Measurements from ENCODE around the gene IER3IP1.

The IER3IP1 gene

DNA sequence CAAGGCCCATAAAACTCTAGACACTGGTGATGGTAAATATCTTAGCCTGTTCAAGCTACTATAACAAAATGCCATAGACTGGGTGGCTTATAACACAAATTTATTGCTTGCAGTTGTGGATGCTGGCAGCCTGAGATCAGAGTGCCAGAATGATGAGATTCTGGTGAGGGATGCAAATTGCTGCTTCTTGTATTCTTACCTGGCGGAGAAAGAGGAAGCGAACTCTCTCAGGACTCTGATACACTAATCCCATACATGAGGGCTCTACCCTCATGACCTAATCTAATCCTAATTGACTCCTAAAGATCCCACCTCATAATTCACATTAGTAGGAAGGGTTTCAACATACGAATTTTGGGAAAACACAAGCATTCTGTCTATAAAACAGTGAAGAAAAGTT lies 4.6 kb upstream of the IER3IP1 start:
- ChIA-PET POLR2A (no interaction called here), CTCF (no interaction called here)
- no peak for DNase-seq (ENCODE audit: extremely low spot score)
- TF ChIP-seq FOXM1 (IDR thresholded peaks at IDR 0.05; ENCODE audit: borderline replicate concordance) (no peak), ZNF384 (IDR thresholded peaks at IDR 0.05) (no peak), ELF4 (IDR thresholded peaks at IDR 0.05) (no peak), L3MBTL2 (conservative IDR thresholded peaks at IDR 0.05) (no peak), ARNT (IDR thresholded peaks at IDR 0.05) (no peak), BHLHE40 (IDR thresholded peaks at IDR 0.05; ENCODE audit: borderline replicate concordance) (no peak), PKNOX1 (IDR thresholded peaks at IDR 0.05) (no peak), FOXA1 (IDR thresholded peaks at IDR 0.05) (no peak), NFRKB (IDR thresholded peaks at IDR 0.05) (no peak), LEF1 (IDR thresholded peaks at IDR 0.05; ENCODE audit: borderline replicate concordance) (no peak), CTBP1 (IDR thresholded peaks at IDR 0.05; ENCODE audit: borderline replicate concordance) (no peak), FOXK2 (IDR thresholded peaks at IDR 0.05) (no peak), SP1 (IDR thresholded peaks at IDR 0.05) (no peak)

DNA sequence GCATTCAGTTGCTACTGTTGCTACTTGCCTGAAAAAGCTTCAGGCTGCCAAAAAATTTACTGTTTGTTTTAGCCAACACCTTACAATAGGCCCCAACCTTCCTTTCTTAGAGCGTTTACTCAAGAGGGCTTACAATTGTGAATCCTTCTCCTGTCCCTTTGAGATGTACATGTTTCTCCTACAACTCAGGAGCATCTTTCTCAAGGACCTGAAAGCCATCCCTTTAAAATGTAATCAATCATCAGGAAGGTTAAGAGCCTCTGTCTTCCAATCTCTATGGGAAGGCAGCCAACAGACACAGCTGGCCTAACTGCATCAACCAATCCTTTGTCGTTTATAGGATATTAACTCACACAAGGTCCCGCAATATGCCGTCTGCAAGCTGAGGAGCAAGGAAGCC lies 3.4 kb upstream of the IER3IP1 start:
- CTCF ChIA-PET: no interaction called here
- DNase-seq (ENCODE audit: extremely low spot score): no peak
- POLR2A ChIA-PET: no interaction called here
- TF ChIP-seq BHLHE40 (IDR thresholded peaks at IDR 0.05; ENCODE audit: borderline replicate concordance) (no peak), PKNOX1 (IDR thresholded peaks at IDR 0.05) (no peak), SP1 (IDR thresholded peaks at IDR 0.05) (no peak), NFRKB (IDR thresholded peaks at IDR 0.05) (no peak), FOXM1 (IDR thresholded peaks at IDR 0.05; ENCODE audit: borderline replicate concordance) (no peak), HDGF (IDR thresholded peaks at IDR 0.05; ENCODE audit: borderline replicate concordance) (no peak), L3MBTL2 (conservative IDR thresholded peaks at IDR 0.05) (no peak), LEF1 (IDR thresholded peaks at IDR 0.05; ENCODE audit: borderline replicate concordance) (no peak), TARDBP (IDR thresholded peaks at IDR 0.05) (no peak), SUZ12 (IDR thresholded peaks at IDR 0.05) (no peak), FOXA1 (IDR thresholded peaks at IDR 0.05) (no peak), ARNT (IDR thresholded peaks at IDR 0.05) (no peak), FOXK2 (IDR thresholded peaks at IDR 0.05) (no peak)

GRCh38 chr18:47175283-47175897 lies 774 bp downstream of the IER3IP1 start:
- CTCF ChIA-PET: no interaction called here
- POLR2A ChIA-PET: interaction anchor here (1.1 kb wide), 1 partner anchor 25 kb away, joined by 3 read pairs; the partner anchor contains the start of gene HDHD2
- TF ChIP-seq BHLHE40 (IDR thresholded peaks at IDR 0.05; ENCODE audit: borderline replicate concordance) (no peak), ZNF384 (IDR thresholded peaks at IDR 0.05) (no peak), SP1 (IDR thresholded peaks at IDR 0.05) (no peak), CTBP1 (IDR thresholded peaks at IDR 0.05; ENCODE audit: borderline replicate concordance) (no peak), LEF1 (IDR thresholded peaks at IDR 0.05; ENCODE audit: borderline replicate concordance) (no peak), PKNOX1 (IDR thresholded peaks at IDR 0.05) (no peak), ARNT (IDR thresholded peaks at IDR 0.05) (no peak), FOXM1 (IDR thresholded peaks at IDR 0.05; ENCODE audit: borderline replicate concordance) (no peak), ELF4 (IDR thresholded peaks at IDR 0.05) (no peak), SUZ12 (IDR thresholded peaks at IDR 0.05) (no peak), L3MBTL2 (conservative IDR thresholded peaks at IDR 0.05) (no peak), FOXK2 (IDR thresholded peaks at IDR 0.05) (no peak), NFRKB (IDR thresholded peaks at IDR 0.05) (no peak), HDGF (IDR thresholded peaks at IDR 0.05; ENCODE audit: borderline replicate concordance) (no peak), FOXA1 (IDR thresholded peaks at IDR 0.05) (no peak), TARDBP (IDR thresholded peaks at IDR 0.05) (no peak)
- no peak for DNase-seq (ENCODE audit: extremely low spot score)

DNA sequence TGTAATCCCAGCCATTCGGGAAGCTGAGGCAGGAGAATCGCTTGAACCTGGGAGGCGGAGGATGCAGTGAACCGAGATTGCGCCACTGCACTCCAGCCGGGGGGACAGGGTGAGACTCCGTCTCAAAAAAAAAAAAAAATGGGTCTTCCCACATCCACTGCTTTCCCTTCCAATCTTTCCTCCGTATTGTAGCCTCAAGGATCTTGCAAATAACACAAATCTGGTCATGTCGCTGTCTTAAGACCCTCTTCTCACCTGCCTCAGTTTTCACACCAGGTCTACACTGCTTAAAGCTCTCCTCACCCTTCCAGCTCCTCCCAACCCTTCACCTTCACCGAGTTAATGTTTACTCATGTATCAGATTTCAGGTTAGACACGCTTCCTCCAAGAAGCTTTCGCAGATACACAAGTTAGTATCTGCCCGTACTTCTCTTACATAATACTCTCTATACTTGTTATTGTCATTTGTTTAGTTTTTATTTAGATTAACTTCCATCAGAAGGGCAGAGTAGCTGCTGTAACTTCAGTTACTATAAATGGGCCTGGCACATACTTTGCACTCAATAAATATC lies 1.5 kb downstream of the IER3IP1 start:
- ChIA-PET POLR2A (interaction anchor here (1.1 kb wide), 1 partner anchor 24 kb away, joined by 3 read pairs; the partner anchor contains the start of gene HDHD2), CTCF (no interaction called here)
- no peak for DNase-seq (ENCODE audit: extremely low spot score)
- no peak for TF ChIP-seq ARNT (IDR thresholded peaks at IDR 0.05)
- TF ChIP-seq ELF4 (IDR thresholded peaks at IDR 0.05): no peak
- TF ChIP-seq FOXA1 (IDR thresholded peaks at IDR 0.05): no peak
- no peak for TF ChIP-seq TARDBP (IDR thresholded peaks at IDR 0.05)
- TF ChIP-seq PKNOX1 (IDR thresholded peaks at IDR 0.05): no peak
- TF ChIP-seq FOXK2 (IDR thresholded peaks at IDR 0.05): no peak
- no peak for TF ChIP-seq NFRKB (IDR thresholded peaks at IDR 0.05)
- no peak for TF ChIP-seq BHLHE40 (IDR thresholded peaks at IDR 0.05; ENCODE audit: borderline replicate concordance)
- TF ChIP-seq ZNF384 (IDR thresholded peaks at IDR 0.05): no peak
- TF ChIP-seq SUZ12 (IDR thresholded peaks at IDR 0.05): no peak
- no peak for TF ChIP-seq SP1 (IDR thresholded peaks at IDR 0.05)
- TF ChIP-seq LEF1 (IDR thresholded peaks at IDR 0.05; ENCODE audit: borderline replicate concordance): no peak
- TF ChIP-seq HDGF (IDR thresholded peaks at IDR 0.05; ENCODE audit: borderline replicate concordance): no peak
- no peak for TF ChIP-seq CTBP1 (IDR thresholded peaks at IDR 0.05; ENCODE audit: borderline replicate concordance)
- TF ChIP-seq L3MBTL2 (conservative IDR thresholded peaks at IDR 0.05): no peak
- TF ChIP-seq FOXM1 (IDR thresholded peaks at IDR 0.05; ENCODE audit: borderline replicate concordance): no peak

GRCh38 chr18:47172476-47172875 lies 3.7 kb downstream of the IER3IP1 start:
- CTCF ChIA-PET: interaction anchor here (0.6 kb wide), 2 partner anchors 11 to 415 kb away, joined by 3 to 4 read pairs; no protein-coding TSS in a partner anchor
- no peak for TF ChIP-seq FOXA1 (IDR thresholded peaks at IDR 0.05)
- no peak for TF ChIP-seq SP1 (IDR thresholded peaks at IDR 0.05)
- TF ChIP-seq SUZ12 (IDR thresholded peaks at IDR 0.05): no peak
- no peak for TF ChIP-seq L3MBTL2 (conservative IDR thresholded peaks at IDR 0.05)
- no peak for TF ChIP-seq ELF4 (IDR thresholded peaks at IDR 0.05)
- TF ChIP-seq NFRKB (IDR thresholded peaks at IDR 0.05): no peak
- POLR2A ChIA-PET: interaction anchor here (2.7 kb wide), 1 partner anchor 22 kb away, joined by 12 read pairs; the partner anchor contains the start of gene HDHD2
- no peak for DNase-seq (ENCODE audit: extremely low spot score)
